Measurements from ENCODE around the gene PSENEN.

DNA sequence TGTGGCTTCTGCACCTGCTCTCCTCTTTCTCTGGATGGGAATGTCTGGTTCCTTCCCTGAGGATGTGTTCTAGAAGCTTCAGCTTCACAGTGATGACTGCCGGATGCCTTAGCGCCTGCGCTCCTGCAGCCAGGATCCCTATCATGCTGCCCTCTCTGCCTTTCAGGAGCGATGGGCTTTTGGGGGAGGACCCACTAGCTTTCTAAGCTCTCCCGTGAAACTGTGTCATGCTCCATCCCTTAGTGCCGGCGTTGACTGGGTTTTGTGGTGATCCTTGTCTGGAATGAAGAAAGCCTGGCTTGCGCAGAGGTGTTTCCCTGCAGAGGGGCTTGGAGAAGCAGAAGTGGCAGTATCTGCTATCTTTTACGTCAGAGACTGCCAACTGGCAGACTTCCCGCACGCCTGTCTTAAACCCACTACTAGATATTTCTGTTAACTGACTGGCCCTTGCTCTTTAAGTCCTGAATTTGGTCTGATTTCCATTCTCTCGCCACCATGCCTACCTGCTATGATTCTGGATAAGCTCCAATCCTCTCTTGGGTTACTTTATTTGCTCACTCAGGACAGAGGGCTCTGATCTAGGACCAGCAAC, 31.5 kb upstream of the PSENEN start:
- no peak for TF ChIP-seq CTCF (conservative IDR thresholded peaks at IDR 0.05)
- TF ChIP-seq ZFX (IDR thresholded peaks at IDR 0.05), result no peak
